ENCODE measurements around the gene MAB21L2. TPM values are rescaled to one million over a fixed set of nuclear protein-coding genes. Genes with fewer than 3 reads are reported as not detected.

Gene MAB21L2
- total and polyA plus RNA-seq, 9 donors = 0.10 TPM; not detected in 8

DNA sequence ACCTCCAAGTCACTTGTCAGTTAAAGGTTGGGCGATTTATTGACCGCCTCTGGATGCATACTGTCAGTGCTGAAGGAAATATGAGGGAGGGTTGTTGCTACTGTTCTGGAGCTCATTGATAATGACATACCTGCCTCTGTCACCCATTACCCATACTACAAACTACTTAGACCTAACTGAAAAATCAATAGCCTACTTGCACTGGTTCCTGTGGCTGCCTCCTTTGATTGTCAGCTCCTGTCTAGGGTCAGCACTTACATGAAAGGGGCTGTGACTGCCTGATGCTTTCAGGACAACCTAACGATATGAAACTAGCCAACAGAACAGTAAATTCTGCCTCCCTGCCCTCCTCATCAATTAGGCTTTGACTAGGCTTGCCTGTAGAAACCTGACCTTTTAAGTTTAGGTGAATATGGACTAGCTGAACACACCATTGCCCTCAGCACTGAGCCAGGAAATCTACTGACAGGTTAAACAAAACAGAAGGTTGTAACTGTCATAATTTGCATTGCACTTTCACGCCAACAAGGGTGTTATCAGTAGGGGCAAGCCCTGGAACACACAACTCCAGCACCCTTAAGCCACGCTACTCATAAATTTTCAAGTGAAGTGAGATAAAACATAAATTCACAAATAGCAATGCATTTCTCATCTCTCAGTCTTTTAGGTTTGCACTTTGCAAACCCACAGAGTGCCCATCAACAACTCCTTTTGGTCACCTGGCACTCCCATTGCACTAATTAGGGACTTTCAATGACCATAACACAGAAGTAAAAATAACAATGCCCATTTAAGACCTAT lies 9.0 kb upstream of the MAB21L2 start:
- H3K9me3 ChIP-seq = no peaks in the 10 kb centered on the region
- H3K27me3 ChIP-seq = no peaks in the 10 kb centered on the region
- H3K4me3 ChIP-seq = no peak overlapping the region
- H3K4me1 ChIP-seq (ENCODE audit: insufficient read depth) = no peaks in the 10 kb centered on the region
- intact Hi-C loops (cut with DNase I) = no loop called here
- DNase-seq = no peak
- H3K27ac ChIP-seq = no peak overlapping the region
- no peaks in the 10 kb centered on the region for H3K36me3 ChIP-seq
- 92 to 97% (median 93%) methylated on average over 5 of the region's 5 CpGs for WGBS, 3 donors
- no peak for TF ChIP-seq CTCF (IDR thresholded peaks at IDR 0.05)
- no peak for TF ChIP-seq EP300 (IDR thresholded peaks at IDR 0.05)
- TF ChIP-seq POLR2A (IDR thresholded peaks at IDR 0.05) = no peak

DNA sequence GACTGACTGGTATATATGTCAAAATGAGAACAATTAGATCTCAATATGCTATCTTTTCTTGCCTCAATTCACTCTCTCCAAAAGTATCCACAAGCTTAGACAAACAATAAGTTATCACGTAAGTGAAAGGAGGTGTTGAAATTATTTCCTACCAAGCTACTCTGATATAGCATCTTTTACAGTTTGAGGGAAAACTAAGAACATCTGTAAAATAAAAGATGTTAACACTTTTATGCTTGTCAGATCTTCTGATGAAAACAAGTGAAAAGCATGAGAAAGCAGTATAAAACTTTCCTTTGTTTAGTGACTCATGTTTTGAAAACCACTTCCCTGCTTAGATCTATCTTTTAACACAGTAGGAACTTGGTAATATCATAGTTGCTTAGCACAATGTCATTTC lies 8.4 kb upstream of the MAB21L2 start:
- no peak overlapping the region for H3K27ac ChIP-seq
- no peak for DNase-seq
- H3K36me3 ChIP-seq = no peaks in the 10 kb centered on the region
- intact Hi-C loops (cut with DNase I) = no loop called here
- H3K4me3 ChIP-seq = no peak overlapping the region
- H3K9me3 ChIP-seq = no peaks in the 10 kb centered on the region
- TF ChIP-seq POLR2A (IDR thresholded peaks at IDR 0.05) (no peak), EP300 (IDR thresholded peaks at IDR 0.05) (no peak)
- no peaks in the 10 kb centered on the region for H3K4me1 ChIP-seq (ENCODE audit: insufficient read depth)
- WGBS, 3 donors = 93 to 98% (median 93%) methylated on average over 1 of the region's 1 CpG
- H3K27me3 ChIP-seq = no peaks in the 10 kb centered on the region

GRCh38 chr4:150574678-150575077 lies 7.3 kb upstream of the MAB21L2 start:
- no peaks in the 10 kb centered on the region for H3K9me3 ChIP-seq
- H3K4me1 ChIP-seq (ENCODE audit: insufficient read depth) = peaks cover 3% of the 10 kb centered on the region
- H3K27ac ChIP-seq = no peak overlapping the region
- no peaks in the 10 kb centered on the region for H3K27me3 ChIP-seq
- DNase-seq = no peak
- 94 to 99% (median 97%) methylated on average over 3 of the region's 3 CpGs for WGBS, 3 donors
- no peak overlapping the region for H3K4me3 ChIP-seq
- no peaks in the 10 kb centered on the region for H3K36me3 ChIP-seq
- TF ChIP-seq POLR2A (IDR thresholded peaks at IDR 0.05) (no peak), EP300 (IDR thresholded peaks at IDR 0.05) (no peak), CTCF (IDR thresholded peaks at IDR 0.05) (no peak)
- intact Hi-C loops (cut with DNase I) = no loop called here

GRCh38 chr4:150577796-150578195 lies 4.2 kb upstream of the MAB21L2 start:
- Histone ChIP-seq H3K27me3 (no peaks in the 10 kb centered on the region), H3K9me3 (no peaks in the 10 kb centered on the region), H3K27ac (no peak overlapping the region), H3K4me3 (no peak overlapping the region), H3K4me1 (ENCODE audit: insufficient read depth) (peaks cover 3% of the 10 kb centered on the region), H3K36me3 (no peaks in the 10 kb centered on the region)
- 32 to 63% (median 37%) methylated on average over 1 of the region's 1 CpG for WGBS, 3 donors
- TF ChIP-seq CTCF (IDR thresholded peaks at IDR 0.05) (no peak), POLR2A (IDR thresholded peaks at IDR 0.05) (no peak), EP300 (IDR thresholded peaks at IDR 0.05) (no peak)
- intact Hi-C loops (cut with DNase I) = no loop called here
- DNase-seq = no peak

- Histone ChIP-seq H3K9me3 (no peaks in the 10 kb centered on the region), H3K27ac (no peak overlapping the region), H3K4me3 (no peak overlapping the region), H3K27me3 (no peaks in the 10 kb centered on the region), H3K36me3 (no peaks in the 10 kb centered on the region), H3K4me1 (ENCODE audit: insufficient read depth) (peaks cover 3% of the 10 kb centered on the region)
- WGBS, 3 donors = 77 to 83% (median 82%) methylated on average over 12 of the region's 12 CpGs
- intact Hi-C loops (cut with DNase I) = no loop called here
- DNase-seq = no peak
- TF ChIP-seq CTCF (IDR thresholded peaks at IDR 0.05) = no peak
- no peak for TF ChIP-seq POLR2A (IDR thresholded peaks at IDR 0.05)
- TF ChIP-seq EP300 (IDR thresholded peaks at IDR 0.05) = no peak
Measured at GRCh38 chr4:150578745-150579501, 3.0 kb upstream of the MAB21L2 start.
